ENCODE measurements around the gene EPB42. TPM values are rescaled to one million over a fixed set of nuclear protein-coding genes. Genes with fewer than 3 reads are reported as not detected.
"Not testable (repeated sequence)": the region's sequence is repeated elsewhere in the genome, so short reads cannot be mapped to it uniquely, and the experiment has no call there.

The EPB42 gene
- total RNA-seq, 6 experiments from 2014 or later: 0.20 to 3.4 (median 0.64) TPM; not detected in 3

GRCh38 chr15:43198992-43199391, 21.8 kb downstream of the EPB42 start:
- TF ChIP-seq CTCF (IDR thresholded peaks at IDR 0.05): no peak
- no peak for TF ChIP-seq POLR2A (IDR thresholded peaks at IDR 0.05)
- Histone ChIP-seq H3K36me3 (peaks cover 0 to 28% (median 5%) of the 10 kb centered on the region in 4 donors), H3K27ac (no peak overlapping the region), H3K4me1 (no peaks in the 10 kb centered on the region), H3K4me3 (no peak overlapping the region), H3K27me3 (no peaks in the 10 kb centered on the region), H3K9me3 (no peaks in the 10 kb centered on the region)
- ATAC-seq (no peak), DNase-seq (no peak)
- intact Hi-C loops (cut with DNase I): no loop called here
- WGBS (ENCODE audit: insufficient coverage, low coverage, low lambda C conversion rate, missing lambda C conversion rate): 80% methylated on average over 1 of the region's 3 CpGs

GRCh38 chr15:43198556-43198955, 22.3 kb downstream of the EPB42 start:
- DNase-seq; H3K27me3 ChIP-seq; intact Hi-C loops (cut with DNase I); H3K27ac ChIP-seq; H3K4me3 ChIP-seq; H3K4me1 ChIP-seq; ATAC-seq; H3K9me3 ChIP-seq: not testable (repeated sequence)
- H3K36me3 ChIP-seq: peaks cover 0 to 32% (median 5%) of the 10 kb centered on the region in 4 donors
- 96% methylated on average over 3 of the region's 4 CpGs for WGBS (ENCODE audit: insufficient coverage, low coverage, low lambda C conversion rate, missing lambda C conversion rate)

GRCh38 chr15:43197773-43198172, 23.0 kb downstream of the EPB42 start:
- intact Hi-C loops (cut with DNase I); H3K4me1 ChIP-seq; DNase-seq; H3K27me3 ChIP-seq; H3K9me3 ChIP-seq; H3K4me3 ChIP-seq; ATAC-seq; H3K27ac ChIP-seq: not testable (repeated sequence)
- peaks cover 0 to 40% (median 10%) of the 10 kb centered on the region in 4 donors for H3K36me3 ChIP-seq
- WGBS (ENCODE audit: insufficient coverage, low coverage, low lambda C conversion rate, missing lambda C conversion rate): 90% methylated on average over 3 of the region's 3 CpGs

GRCh38 chr15:43196760-43197548, 23.9 kb downstream of the EPB42 start:
- Histone ChIP-seq H3K9me3 (no peaks in the 10 kb centered on the region), H3K27me3 (no peaks in the 10 kb centered on the region), H3K4me3 (no peak overlapping the region), H3K27ac (no peak overlapping the region), H3K4me1 (no peaks in the 10 kb centered on the region), H3K36me3 (peaks cover 0 to 48% (median 15%) of the 10 kb centered on the region in 4 donors)
- no peak for ATAC-seq
- intact Hi-C loops (cut with DNase I): no loop called here
- DNase-seq: no peak
- 95% methylated on average over 9 of the region's 10 CpGs for WGBS (ENCODE audit: insufficient coverage, low coverage, low lambda C conversion rate, missing lambda C conversion rate)
- TF ChIP-seq POLR2A (IDR thresholded peaks at IDR 0.05) (no peak), CTCF (IDR thresholded peaks at IDR 0.05) (no peak)

- WGBS (ENCODE audit: insufficient coverage, low coverage, low lambda C conversion rate, missing lambda C conversion rate): 86% methylated on average over 2 of the region's 2 CpGs
These were observed 26.0 kb downstream of the EPB42 start for GRCh38 chr15:43194795-43195194.

More at GRCh38 chr15:43194795-43195194, 26.0 kb downstream of the EPB42 start:
- no peak for TF ChIP-seq POLR2A (IDR thresholded peaks at IDR 0.05)
- TF ChIP-seq CTCF (IDR thresholded peaks at IDR 0.05): no peak
- Histone ChIP-seq H3K27me3 (no peaks in the 10 kb centered on the region), H3K36me3 (peaks cover 5 to 70% (median 24%) of the 10 kb centered on the region in 4 donors), H3K27ac (no peak overlapping the region), H3K4me1 (no peaks in the 10 kb centered on the region), H3K9me3 (no peaks in the 10 kb centered on the region), H3K4me3 (no peak overlapping the region)
- DNase-seq: no peak
- intact Hi-C loops (cut with DNase I): no loop called here
- ATAC-seq: no peak

Measured in right lobe of liver (tissue), 6 donors.